GM12864 (cell line): ENCODE measurements around the gene ARFGEF2.
"Not testable (repeated sequence)": the region's sequence is repeated elsewhere in the genome, so short reads cannot be mapped to it uniquely, and the experiment has no call there.

Experiments used
- DNase-seq: peaks from one replicate; pipeline ENCODE4 v3.0.0-alpha.2; 2011; ENCODE audit warnings: low read depth
- H3K4me3 ChIP-seq: 2 replicates; pipeline ENCODE4 v1.5.1; 2011; ENCODE audit warnings: mild to moderate bottlenecking, low read depth, low read length, control low read depth
- TF ChIP-seq, protein P1 (sequence below): IDR thresholded peaks from 2 replicates; pipeline ENCODE4 v1.5.1; 2011; ENCODE audit warnings: low read depth, mild to moderate bottlenecking, moderate library complexity, low read length, control low read depth, inconsistent platforms; ENCODE audit errors: missing control alignments

ARFGEF2 gene

DNA sequence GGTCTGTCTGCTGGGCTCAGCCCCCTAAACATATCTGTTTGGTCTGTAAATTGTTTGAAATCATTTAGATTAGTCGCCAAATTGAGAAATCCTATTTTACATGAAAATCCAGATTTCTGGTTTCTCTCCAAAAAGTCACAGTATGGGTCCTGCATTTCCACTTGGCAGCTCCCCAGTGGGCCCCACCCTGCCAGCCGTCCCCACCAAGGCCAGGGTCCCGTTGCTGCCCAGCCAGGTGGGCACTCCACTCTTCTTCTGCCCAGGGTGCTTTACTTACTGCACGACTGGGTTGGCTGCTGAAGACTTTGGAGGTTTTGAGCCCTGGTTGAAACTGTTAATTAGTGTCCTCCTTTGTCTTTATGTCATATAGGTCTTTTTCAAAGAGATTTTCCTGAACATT lies 50.4 kb downstream of the ARFGEF2 start:
- TF ChIP-seq, protein P1, sequence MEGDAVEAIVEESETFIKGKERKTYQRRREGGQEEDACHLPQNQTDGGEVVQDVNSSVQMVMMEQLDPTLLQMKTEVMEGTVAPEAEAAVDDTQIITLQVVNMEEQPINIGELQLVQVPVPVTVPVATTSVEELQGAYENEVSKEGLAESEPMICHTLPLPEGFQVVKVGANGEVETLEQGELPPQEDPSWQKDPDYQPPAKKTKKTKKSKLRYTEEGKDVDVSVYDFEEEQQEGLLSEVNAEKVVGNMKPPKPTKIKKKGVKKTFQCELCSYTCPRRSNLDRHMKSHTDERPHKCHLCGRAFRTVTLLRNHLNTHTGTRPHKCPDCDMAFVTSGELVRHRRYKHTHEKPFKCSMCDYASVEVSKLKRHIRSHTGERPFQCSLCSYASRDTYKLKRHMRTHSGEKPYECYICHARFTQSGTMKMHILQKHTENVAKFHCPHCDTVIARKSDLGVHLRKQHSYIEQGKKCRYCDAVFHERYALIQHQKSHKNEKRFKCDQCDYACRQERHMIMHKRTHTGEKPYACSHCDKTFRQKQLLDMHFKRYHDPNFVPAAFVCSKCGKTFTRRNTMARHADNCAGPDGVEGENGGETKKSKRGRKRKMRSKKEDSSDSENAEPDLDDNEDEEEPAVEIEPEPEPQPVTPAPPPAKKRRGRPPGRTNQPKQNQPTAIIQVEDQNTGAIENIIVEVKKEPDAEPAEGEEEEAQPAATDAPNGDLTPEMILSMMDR: no peak
- H3K4me3 ChIP-seq: no peak overlapping the region
- no peak for DNase-seq

DNA sequence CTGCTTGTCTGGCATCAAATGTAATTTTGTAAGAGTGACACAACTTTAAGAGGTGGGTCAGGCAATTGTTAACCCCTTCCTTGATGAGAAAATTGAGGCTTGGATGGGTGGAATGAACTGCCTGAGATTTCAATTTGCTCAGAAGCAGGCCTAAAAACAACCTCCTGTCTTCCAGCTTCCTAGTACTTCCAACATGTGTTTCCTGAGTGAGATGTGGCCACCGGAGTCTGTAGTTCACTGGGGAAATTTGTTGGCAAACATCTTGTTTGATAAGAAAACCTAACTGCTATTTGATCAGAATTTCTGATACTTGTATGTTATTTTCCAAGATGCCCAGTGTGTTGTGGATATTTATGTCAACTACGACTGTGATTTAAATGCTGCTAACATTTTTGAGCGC lies 51.3 kb downstream of the ARFGEF2 start:
- H3K4me3 ChIP-seq: no peak overlapping the region
- TF ChIP-seq, protein P1: no peak
- no peak for DNase-seq

DNA sequence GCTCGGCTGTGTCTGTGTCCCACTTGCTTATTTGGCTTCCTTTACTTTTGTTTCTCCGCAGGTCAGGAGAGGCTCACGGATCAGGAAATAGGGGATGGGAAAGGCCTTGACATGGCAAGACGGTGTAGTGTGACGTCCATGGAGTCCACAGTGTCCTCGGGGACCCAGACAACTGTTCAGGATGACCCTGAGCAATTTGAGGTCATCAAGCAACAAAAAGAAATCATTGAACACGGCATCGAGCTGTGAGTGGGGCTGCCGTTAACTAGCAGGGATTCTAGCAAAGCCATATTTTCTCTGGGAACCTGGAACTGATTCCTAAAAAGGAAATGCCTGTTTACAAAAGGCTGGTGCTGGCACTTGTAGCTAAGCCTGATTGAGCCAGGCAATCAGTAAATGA lies 54.4 kb downstream of the ARFGEF2 start:
- no peak for DNase-seq
- TF ChIP-seq, protein P1: no peak
- no peak overlapping the region for H3K4me3 ChIP-seq

DNA sequence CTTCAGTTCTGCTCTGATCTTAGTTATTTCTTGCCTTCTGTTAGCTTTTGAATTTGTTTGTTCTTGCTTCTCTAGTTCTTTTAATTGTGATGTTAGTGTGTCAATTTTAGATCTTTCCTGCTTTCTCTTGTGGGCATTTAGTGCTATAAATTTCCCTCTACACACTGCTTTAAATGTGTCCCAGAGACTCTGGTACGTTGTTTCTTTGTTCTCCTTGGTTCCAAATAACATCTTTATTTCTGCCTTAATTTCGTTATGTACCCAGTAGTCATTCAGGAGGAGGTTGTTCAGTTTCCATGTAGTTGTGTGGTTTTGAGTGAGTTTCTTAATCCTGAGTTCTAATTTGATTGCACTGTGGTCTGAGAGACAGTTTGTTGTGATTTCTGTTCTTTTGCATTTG lies 58.5 kb downstream of the ARFGEF2 start:
- not testable (repeated sequence) for DNase-seq, H3K4me3 ChIP-seq

DNA sequence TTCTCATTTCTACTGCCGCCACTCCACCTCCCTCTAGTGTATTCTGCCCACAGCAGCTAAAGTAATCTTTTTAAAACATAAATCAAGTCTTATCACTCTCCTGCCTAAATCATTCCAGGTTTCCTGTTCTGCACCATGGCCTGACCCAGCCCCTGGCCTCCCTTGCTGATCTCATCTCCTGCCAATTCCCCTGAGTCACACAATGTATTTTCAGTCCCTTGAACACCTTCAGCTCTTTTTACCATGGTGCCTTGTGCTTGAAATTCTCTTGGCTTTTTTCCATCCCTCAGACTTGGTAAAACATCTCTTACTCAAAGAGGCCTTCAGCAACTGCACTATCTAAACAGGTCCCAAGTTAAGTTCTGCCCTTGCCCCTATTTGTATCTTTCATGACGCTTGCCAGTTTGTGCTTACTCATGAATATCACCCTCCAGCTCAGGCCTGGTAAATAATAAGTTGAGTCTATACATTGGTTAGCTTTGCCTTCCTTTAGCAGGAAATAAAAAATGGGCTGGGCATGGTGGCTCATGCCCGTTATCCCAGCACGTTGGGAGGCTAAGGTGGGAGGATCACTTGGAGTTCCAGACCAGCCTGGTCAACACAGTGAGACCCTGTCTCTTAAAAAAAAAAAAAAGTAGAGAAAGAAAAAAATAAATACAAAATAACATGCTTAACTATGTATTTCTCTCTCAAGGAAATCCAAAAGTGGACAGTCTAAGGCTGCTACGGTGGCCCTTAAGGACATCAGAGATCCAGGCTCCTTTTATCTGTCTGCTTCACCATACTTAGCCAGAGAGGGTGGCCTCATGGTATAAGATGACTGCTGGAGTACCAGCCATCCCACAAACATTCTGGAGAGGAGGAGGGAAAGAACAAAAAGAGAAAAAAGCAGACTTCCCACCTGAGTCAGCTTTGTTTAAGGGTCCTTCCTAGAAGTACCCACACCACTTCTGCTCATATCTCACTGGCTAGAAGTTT lies 62.2 kb downstream of the ARFGEF2 start:
- H3K4me3 ChIP-seq: no peak overlapping the region
- DNase-seq: no peak
- TF ChIP-seq, protein P1: no peak

DNA sequence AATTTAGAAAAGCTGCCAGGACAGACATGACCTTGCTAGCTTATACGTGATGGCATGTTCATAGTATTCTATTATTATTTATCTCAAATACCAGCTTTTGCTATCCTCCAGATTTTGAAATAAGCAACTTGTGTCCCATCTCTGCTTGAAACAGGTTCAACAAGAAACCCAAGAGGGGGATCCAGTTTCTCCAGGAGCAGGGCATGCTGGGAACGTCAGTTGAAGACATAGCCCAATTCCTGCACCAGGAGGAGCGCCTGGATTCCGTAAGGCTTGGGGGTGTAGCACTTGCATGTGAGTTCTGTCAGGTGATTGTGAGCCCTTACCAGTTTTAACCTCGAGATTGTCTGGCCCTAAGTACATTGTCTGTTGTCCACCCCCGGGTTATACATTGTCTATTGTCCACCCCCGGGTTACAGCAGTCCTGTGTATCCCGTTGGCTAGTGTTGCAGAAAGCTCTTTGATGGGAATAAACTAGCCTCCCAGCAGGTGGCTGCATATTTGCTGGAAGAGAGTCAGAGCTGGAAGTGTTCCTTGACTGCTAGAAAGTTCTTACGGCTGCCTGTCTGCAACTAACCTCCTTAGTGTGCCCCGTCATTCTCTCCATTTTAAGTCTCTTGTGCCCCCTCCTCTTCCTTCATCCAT lies 63.2 kb downstream of the ARFGEF2 start:
- TF ChIP-seq, protein P1: no peak
- no peak overlapping the region for H3K4me3 ChIP-seq
- no peak for DNase-seq

DNA sequence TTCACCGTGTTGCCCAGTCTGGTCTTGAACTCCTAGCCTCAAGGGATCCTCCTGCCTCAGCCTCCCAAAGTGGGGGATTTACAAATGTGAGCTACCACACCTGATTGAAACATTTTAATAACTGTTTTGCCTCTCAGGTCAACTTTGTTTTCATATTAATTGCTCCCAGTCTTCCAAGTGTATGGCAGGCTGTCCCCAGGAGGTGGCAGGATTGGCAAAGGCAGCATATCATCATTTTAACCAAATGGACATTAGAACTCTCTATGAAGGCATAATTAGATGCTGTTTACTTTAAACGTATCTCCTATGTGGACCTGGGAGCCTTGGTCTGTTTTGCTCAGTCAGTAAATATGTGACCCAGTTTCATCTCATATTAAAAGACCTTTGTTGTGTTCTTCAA lies 65.4 kb downstream of the ARFGEF2 start:
- DNase-seq: no peak
- no peak overlapping the region for H3K4me3 ChIP-seq
- TF ChIP-seq, protein P1: peak; percentile 13
